Mammary epithelial cell (primary cell): ENCODE data around the gene GPM6B.

ENCODE experiments used
- CTCF ChIP-seq, 2 donors: IDR thresholded peaks in 1 of 2; conservative IDR thresholded peaks in 1 of 2; 2 replicates each; pipeline ENCODE4 v1.5.1; 2011 to 2012; ENCODE audit warnings: inconsistent platforms in 2 of 2, low read length in 2 of 2, mild to moderate bottlenecking in 2 of 2, control low read depth in 1 of 2, low read depth in 1 of 2; ENCODE audit not compliant: insufficient read depth in 1 of 2; ENCODE audit errors: extremely low read depth in 1 of 2
- EZH2 ChIP-seq: IDR thresholded peaks from 2 replicates; pipeline ENCODE4 v1.6.1; 2012; ENCODE audit warnings: low read length, inconsistent platforms, borderline replicate concordance

GRCh38 chrX:13732246-13733067 lies 84.4 kb downstream of the GPM6B start:
- TF ChIP-seq CTCF (conservative IDR thresholded peaks at IDR 0.05 in 1 of 2, IDR thresholded peaks at IDR 0.05 in 1 of 2; ENCODE audit: extremely low read depth in 1 of 2, insufficient read depth in 1 of 2, low read depth in 1 of 2, low read length in 2 of 2), result no peak
- no peak for TF ChIP-seq EZH2
